Liver (tissue), 9 donors: ENCODE data around the gene CDC42BPG. TPM values are rescaled to one million over a fixed set of nuclear protein-coding genes. Genes with fewer than 3 reads are reported as not detected.

Experiments used
- DNase-seq: peaks from one replicate; pipeline ENCODE4 v3.0.0-alpha.2; 2017; ENCODE audit warnings: low spot score
- H3K27ac ChIP-seq, 2 donors: one replicate each; pipeline ENCODE4 v1.7.0; 2013; ENCODE audit warnings: inconsistent platforms in 2 of 2, low read length in 2 of 2, control low read depth in 1 of 2, low read depth in 1 of 2, mild to moderate bottlenecking in 1 of 2
- H3K27me3 ChIP-seq, 4 donors: one replicate each; pipeline versions ENCODE4 v1.6.1 to v1.7.0; 2013; ENCODE audit warnings: low read length in 3 of 4, inconsistent platforms in 1 of 4, mild to moderate bottlenecking in 1 of 4, moderate library complexity in 1 of 4; ENCODE audit not compliant: control insufficient read depth in 4 of 4, insufficient read depth in 4 of 4
- H3K36me3 ChIP-seq, 4 donors: one replicate each; pipeline versions ENCODE4 v1.6.1 to v1.7.0; 2013; ENCODE audit warnings: low read length in 3 of 4, mild to moderate bottlenecking in 3 of 4, low read depth in 1 of 4, moderate library complexity in 1 of 4; ENCODE audit not compliant: control insufficient read depth in 4 of 4, insufficient read depth in 3 of 4
- H3K4me1 ChIP-seq, 4 donors: one replicate each; pipeline versions ENCODE4 v1.6.1 to v1.7.0; 2013; ENCODE audit warnings: low read length in 3 of 4, mild to moderate bottlenecking in 3 of 4, moderate library complexity in 1 of 4; ENCODE audit not compliant: control insufficient read depth in 4 of 4, insufficient read depth in 4 of 4
- H3K4me3 ChIP-seq, 3 donors: one replicate each; pipeline versions ENCODE4 v1.6.1 to v1.7.0; 2013; ENCODE audit warnings: low read length in 3 of 3, control low read depth in 1 of 3, low read depth in 1 of 3, mild to moderate bottlenecking in 1 of 3
- H3K9ac ChIP-seq, 2 donors: one replicate each; pipeline ENCODE4 v1.7.0; 2013; ENCODE audit warnings: low read length in 2 of 2, mild to moderate bottlenecking in 2 of 2, moderate library complexity in 2 of 2, control low read depth in 1 of 2, low read depth in 1 of 2
- H3K9me3 ChIP-seq, 4 donors: one replicate each; pipeline versions ENCODE4 v1.6.1 to v1.7.0; 2013; ENCODE audit warnings: low read length in 3 of 4; ENCODE audit not compliant: control insufficient read depth in 4 of 4
- EGR1 ChIP-seq, 2 donors: IDR thresholded peaks; 2 replicates each; pipeline ENCODE4 v1.6.1; 2016 to 2018; ENCODE audit warnings: antibody characterized with exemption in 2 of 2, low read depth in 2 of 2
- FOXA1 ChIP-seq: IDR thresholded peaks from 2 replicates; pipeline ENCODE4 v1.6.1; 2016; ENCODE audit warnings: antibody characterized with exemption
- FOXA2 ChIP-seq: IDR thresholded peaks from 2 replicates; pipeline ENCODE4 v1.6.1; 2016; ENCODE audit warnings: antibody characterized with exemption
- GABPA ChIP-seq, 2 donors: IDR thresholded peaks in 1 of 2; conservative IDR thresholded peaks in 1 of 2; 2 replicates each; pipeline ENCODE4 v1.6.1; 2016; ENCODE audit warnings: antibody characterized with exemption in 2 of 2, mild to moderate bottlenecking in 1 of 2, moderate library complexity in 1 of 2
- HNF4A ChIP-seq, 2 donors: conservative IDR thresholded peaks; 2 replicates each; pipeline ENCODE4 v1.6.1; 2016; ENCODE audit warnings: antibody characterized with exemption in 2 of 2, mild to moderate bottlenecking in 2 of 2
- HNF4G ChIP-seq: IDR thresholded peaks from 2 replicates; pipeline ENCODE4 v1.6.1; 2016; ENCODE audit warnings: antibody characterized with exemption
- JUND ChIP-seq, 2 donors: IDR thresholded peaks; 2 replicates each; pipeline ENCODE4 v1.6.1; 2016; ENCODE audit warnings: antibody characterized with exemption in 2 of 2
- NR2F2 ChIP-seq: IDR thresholded peaks from 2 replicates; pipeline ENCODE4 v1.6.1; 2016; ENCODE audit warnings: antibody characterized with exemption
- RAD21 ChIP-seq, 2 donors: IDR thresholded peaks; 2 replicates each; pipeline ENCODE4 v1.6.1; 2016; ENCODE audit warnings: antibody characterized with exemption in 2 of 2, mild to moderate bottlenecking in 2 of 2
- RXRA ChIP-seq, 2 donors: IDR thresholded peaks; 2 replicates each; pipeline ENCODE4 v1.6.1; 2017 to 2018; ENCODE audit warnings: antibody characterized with exemption in 2 of 2, mild to moderate bottlenecking in 1 of 2
- SP1 ChIP-seq: IDR thresholded peaks from 2 replicates; pipeline ENCODE4 v1.6.1; 2018; ENCODE audit warnings: antibody characterized with exemption, mild to moderate bottlenecking
- TAF1 ChIP-seq: conservative IDR thresholded peaks from 2 replicates; pipeline ENCODE4 v1.6.1; 2016; ENCODE audit warnings: antibody characterized with exemption, mild to moderate bottlenecking
- YY1 ChIP-seq: IDR thresholded peaks from 2 replicates; pipeline ENCODE4 v1.6.1; 2016; ENCODE audit warnings: antibody characterized with exemption, mild to moderate bottlenecking
- WGBS: extraction: QIAGEN DNeasy Blood & Tissue Kit; methylation state at CpG from one replicate; pipeline ENCODE4 v1.1.7; 2013; 5-methylcytosine and 5-hydroxymethylcytosine counted together
- polyA plus RNA-seq, 2 donors: library from polyadenylated mRNA; stranded (reverse) in 1 of 2; unstranded in 1 of 2; fragments of 200-250 nt in 1 of 2; fragments of >200 nt in 1 of 2; fragmentation: Nextera tagmentation in 1 of 2; extraction: Ambion mirVana in 1 of 2; gene quantifications; one replicate each; pipeline versions ENCODE4 v1.2.1 to v1.2.3, GENCODE V29; 2013 to 2015
- total RNA-seq, 2 donors: library from RNA; depleted of rRNA; stranded (reverse); fragments of >200 nt; gene quantifications; one replicate each; pipeline ENCODE4 v1.2.3, GENCODE V29; 2014
- TF ChIP-seq, protein P1 (sequence below): fragments of 150-350 bp; IDR thresholded peaks from 2 replicates; pipeline ENCODE4 v1.5.1; 2017; ENCODE audit warnings: improper control_type of control experiment, low read depth, low read length; ENCODE audit not compliant: missing input control
- TF ChIP-seq, protein P2 (sequence below): IDR thresholded peaks from 2 replicates; pipeline ENCODE4 v1.6.1; 2016; ENCODE audit warnings: antibody characterized with exemption
- TF ChIP-seq, protein P3 (sequence below): IDR thresholded peaks from 2 replicates; pipeline ENCODE4 v1.6.1; 2016; ENCODE audit warnings: antibody characterized with exemption, mild to moderate bottlenecking
- TF ChIP-seq, protein P4 (sequence below): IDR thresholded peaks from 2 replicates; pipeline ENCODE4 v1.6.1; 2016; ENCODE audit warnings: antibody characterized with exemption
- TF ChIP-seq, protein P5 (sequence below): IDR thresholded peaks from 2 replicates; pipeline ENCODE4 v1.6.1; 2016; ENCODE audit warnings: antibody characterized with exemption
- donor health status: healthy.
- donor health status: healthy.
- donor health status: healthy.
- donor health status: healthy.
- donor health status: healthy.

The CDC42BPG gene
- total and polyA plus RNA-seq, 4 donors = 0.18 to 1.2 (median 0.58) TPM

DNA sequence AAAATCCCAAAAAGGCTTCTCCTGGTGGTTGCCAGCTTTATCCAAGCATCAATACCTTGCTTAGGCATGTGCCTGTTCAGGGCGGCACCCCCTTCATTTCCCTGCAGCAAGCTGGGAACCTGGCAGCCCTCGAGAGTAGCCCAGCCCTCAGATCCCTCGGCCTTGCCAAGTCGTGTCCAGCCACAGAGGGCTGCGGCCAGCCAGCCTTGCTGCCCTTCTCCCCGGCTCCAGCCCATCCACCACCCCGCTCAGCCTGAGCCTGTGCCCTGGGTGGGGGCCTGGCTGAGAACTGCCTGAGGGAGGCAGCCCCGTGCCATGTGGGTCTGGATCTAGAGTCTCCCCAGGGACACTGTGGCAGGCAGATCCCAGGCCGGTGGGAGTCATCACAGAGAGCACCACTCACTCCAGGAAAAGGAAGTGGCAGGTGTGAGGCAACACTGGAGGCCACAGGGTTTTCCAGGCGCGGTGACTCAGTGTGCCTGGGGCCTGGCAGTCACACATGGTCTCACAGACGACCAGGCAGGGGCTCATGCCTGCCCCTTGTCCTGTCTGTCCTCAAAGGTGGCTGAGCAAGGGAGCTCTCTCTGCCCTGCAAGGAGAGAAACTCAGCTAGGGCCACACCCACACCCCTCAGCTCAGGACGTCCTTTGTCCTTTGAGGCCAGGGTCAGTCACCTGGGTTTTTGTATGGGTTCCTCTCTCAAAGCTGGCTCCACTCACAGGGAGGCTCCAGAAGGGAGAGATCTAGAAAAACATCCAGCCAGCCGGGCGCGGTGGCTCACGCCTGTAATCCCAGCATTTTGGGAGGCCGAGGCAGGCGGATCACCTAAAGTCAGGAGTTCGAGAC, 12.2 kb upstream of the CDC42BPG start:
- Histone ChIP-seq H3K9me3 (no peaks in the 10 kb centered on the region), H3K27me3 (no peaks in the 10 kb centered on the region), H3K27ac (peak overlapping the region; percentile 58 to 73), H3K9ac (peak overlapping the region in 1 of 2 donors; percentile 9), H3K36me3 (peaks cover 0 to 12% (median 6%) of the 10 kb centered on the region in 4 donors), H3K4me1 (peaks cover 2 to 28% (median 18%) of the 10 kb centered on the region in 4 donors), H3K4me3 (no peak overlapping the region)
- no peak for DNase-seq
- 73% methylated on average over 20 of the region's 20 CpGs for WGBS
- no peak for TF ChIP-seq JUND (IDR thresholded peaks at IDR 0.05)
- TF ChIP-seq FOXA1 = no peak
- peak; percentile 16 to 36 for TF ChIP-seq HNF4A (conservative IDR thresholded peaks at IDR 0.05)

DNA sequence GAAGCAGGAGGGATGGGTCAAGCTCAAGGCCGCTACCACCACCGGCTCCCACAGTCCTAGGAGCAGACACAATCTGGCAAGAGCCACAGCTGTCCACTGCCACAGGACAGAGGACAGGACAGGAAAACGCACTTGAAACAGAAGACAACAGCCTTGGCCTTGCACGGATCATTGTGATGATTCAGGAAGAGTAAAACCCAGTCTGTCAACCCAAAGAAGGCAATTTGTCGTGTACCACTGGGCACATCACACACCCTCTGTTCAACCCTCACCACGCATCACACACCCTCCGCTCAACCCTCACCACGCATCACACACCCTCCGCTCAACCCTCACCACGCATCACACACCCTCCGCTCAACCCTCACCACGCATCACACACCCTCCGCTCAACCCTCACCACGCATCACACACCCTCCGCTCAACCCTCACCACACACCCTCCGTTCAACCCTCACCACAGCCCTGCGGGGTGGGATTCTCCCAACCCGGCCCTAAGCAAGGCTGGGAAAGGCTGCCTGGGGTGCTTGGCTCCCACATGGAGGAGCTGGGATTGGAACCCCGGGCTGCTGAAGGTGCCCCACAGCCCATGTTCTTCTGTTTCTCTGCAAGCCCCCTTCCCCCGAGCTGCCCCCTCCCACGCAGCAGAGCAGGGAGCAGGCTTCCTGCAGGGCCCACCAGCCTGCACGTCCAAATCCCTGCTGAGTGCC, 11.3 kb upstream of the CDC42BPG start:
- 93% methylated on average over 20 of the region's 22 CpGs for WGBS

More for the DNA sequence above, 11.3 kb upstream of the CDC42BPG start:
- peak overlapping the region; percentile 58 to 73 for H3K27ac ChIP-seq
- H3K9ac ChIP-seq = no peak overlapping the region
- H3K9me3 ChIP-seq = no peaks in the 10 kb centered on the region
- H3K4me3 ChIP-seq = no peak overlapping the region
- no peak for DNase-seq
- H3K27me3 ChIP-seq = no peaks in the 10 kb centered on the region
- H3K36me3 ChIP-seq = peaks cover 0 to 12% (median 6%) of the 10 kb centered on the region in 4 donors
- TF ChIP-seq RXRA (IDR thresholded peaks at IDR 0.05) (no peak), HNF4A (conservative IDR thresholded peaks at IDR 0.05) (no peak), YY1 (no peak), NR2F2 (no peak), GABPA (IDR thresholded peaks at IDR 0.05 in 1 of 2, conservative IDR thresholded peaks at IDR 0.05 in 1 of 2) (no peak), RAD21 (IDR thresholded peaks at IDR 0.05) (no peak), SP1 (no peak), EGR1 (IDR thresholded peaks at IDR 0.05; ENCODE audit: low read depth in 2 of 2) (no peak), HNF4G (no peak), FOXA2 (no peak), FOXA1 (no peak), TAF1 (no peak)
- TF ChIP-seq, protein P1, sequence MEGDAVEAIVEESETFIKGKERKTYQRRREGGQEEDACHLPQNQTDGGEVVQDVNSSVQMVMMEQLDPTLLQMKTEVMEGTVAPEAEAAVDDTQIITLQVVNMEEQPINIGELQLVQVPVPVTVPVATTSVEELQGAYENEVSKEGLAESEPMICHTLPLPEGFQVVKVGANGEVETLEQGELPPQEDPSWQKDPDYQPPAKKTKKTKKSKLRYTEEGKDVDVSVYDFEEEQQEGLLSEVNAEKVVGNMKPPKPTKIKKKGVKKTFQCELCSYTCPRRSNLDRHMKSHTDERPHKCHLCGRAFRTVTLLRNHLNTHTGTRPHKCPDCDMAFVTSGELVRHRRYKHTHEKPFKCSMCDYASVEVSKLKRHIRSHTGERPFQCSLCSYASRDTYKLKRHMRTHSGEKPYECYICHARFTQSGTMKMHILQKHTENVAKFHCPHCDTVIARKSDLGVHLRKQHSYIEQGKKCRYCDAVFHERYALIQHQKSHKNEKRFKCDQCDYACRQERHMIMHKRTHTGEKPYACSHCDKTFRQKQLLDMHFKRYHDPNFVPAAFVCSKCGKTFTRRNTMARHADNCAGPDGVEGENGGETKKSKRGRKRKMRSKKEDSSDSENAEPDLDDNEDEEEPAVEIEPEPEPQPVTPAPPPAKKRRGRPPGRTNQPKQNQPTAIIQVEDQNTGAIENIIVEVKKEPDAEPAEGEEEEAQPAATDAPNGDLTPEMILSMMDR = no peak
- TF ChIP-seq, protein P2, sequence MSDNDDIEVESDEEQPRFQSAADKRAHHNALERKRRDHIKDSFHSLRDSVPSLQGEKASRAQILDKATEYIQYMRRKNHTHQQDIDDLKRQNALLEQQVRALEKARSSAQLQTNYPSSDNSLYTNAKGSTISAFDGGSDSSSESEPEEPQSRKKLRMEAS = no peak
- TF ChIP-seq, protein P3, sequence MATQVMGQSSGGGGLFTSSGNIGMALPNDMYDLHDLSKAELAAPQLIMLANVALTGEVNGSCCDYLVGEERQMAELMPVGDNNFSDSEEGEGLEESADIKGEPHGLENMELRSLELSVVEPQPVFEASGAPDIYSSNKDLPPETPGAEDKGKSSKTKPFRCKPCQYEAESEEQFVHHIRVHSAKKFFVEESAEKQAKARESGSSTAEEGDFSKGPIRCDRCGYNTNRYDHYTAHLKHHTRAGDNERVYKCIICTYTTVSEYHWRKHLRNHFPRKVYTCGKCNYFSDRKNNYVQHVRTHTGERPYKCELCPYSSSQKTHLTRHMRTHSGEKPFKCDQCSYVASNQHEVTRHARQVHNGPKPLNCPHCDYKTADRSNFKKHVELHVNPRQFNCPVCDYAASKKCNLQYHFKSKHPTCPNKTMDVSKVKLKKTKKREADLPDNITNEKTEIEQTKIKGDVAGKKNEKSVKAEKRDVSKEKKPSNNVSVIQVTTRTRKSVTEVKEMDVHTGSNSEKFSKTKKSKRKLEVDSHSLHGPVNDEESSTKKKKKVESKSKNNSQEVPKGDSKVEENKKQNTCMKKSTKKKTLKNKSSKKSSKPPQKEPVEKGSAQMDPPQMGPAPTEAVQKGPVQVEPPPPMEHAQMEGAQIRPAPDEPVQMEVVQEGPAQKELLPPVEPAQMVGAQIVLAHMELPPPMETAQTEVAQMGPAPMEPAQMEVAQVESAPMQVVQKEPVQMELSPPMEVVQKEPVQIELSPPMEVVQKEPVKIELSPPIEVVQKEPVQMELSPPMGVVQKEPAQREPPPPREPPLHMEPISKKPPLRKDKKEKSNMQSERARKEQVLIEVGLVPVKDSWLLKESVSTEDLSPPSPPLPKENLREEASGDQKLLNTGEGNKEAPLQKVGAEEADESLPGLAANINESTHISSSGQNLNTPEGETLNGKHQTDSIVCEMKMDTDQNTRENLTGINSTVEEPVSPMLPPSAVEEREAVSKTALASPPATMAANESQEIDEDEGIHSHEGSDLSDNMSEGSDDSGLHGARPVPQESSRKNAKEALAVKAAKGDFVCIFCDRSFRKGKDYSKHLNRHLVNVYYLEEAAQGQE = no peak
- TF ChIP-seq, protein P4, sequence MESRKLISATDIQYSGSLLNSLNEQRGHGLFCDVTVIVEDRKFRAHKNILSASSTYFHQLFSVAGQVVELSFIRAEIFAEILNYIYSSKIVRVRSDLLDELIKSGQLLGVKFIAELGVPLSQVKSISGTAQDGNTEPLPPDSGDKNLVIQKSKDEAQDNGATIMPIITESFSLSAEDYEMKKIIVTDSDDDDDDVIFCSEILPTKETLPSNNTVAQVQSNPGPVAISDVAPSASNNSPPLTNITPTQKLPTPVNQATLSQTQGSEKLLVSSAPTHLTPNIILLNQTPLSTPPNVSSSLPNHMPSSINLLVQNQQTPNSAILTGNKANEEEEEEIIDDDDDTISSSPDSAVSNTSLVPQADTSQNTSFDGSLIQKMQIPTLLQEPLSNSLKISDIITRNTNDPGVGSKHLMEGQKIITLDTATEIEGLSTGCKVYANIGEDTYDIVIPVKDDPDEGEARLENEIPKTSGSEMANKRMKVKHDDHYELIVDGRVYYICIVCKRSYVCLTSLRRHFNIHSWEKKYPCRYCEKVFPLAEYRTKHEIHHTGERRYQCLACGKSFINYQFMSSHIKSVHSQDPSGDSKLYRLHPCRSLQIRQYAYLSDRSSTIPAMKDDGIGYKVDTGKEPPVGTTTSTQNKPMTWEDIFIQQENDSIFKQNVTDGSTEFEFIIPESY = no peak
- TF ChIP-seq, protein P5, sequence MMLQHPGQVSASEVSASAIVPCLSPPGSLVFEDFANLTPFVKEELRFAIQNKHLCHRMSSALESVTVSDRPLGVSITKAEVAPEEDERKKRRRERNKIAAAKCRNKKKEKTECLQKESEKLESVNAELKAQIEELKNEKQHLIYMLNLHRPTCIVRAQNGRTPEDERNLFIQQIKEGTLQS = no peak
- peaks cover 2 to 26% (median 13%) of the 10 kb centered on the region in 4 donors for H3K4me1 ChIP-seq
